ENCODE measurements around the gene TRPV4. TPM values are rescaled to one million over a fixed set of nuclear protein-coding genes. Genes with fewer than 3 reads are reported as not detected.

The TRPV4 gene
- total and polyA plus RNA-seq, 2 donors (not counting 3 experiments of a cell fraction or from before 2014, with no cell fraction given) = 8.8 to 22.3 TPM

DNA sequence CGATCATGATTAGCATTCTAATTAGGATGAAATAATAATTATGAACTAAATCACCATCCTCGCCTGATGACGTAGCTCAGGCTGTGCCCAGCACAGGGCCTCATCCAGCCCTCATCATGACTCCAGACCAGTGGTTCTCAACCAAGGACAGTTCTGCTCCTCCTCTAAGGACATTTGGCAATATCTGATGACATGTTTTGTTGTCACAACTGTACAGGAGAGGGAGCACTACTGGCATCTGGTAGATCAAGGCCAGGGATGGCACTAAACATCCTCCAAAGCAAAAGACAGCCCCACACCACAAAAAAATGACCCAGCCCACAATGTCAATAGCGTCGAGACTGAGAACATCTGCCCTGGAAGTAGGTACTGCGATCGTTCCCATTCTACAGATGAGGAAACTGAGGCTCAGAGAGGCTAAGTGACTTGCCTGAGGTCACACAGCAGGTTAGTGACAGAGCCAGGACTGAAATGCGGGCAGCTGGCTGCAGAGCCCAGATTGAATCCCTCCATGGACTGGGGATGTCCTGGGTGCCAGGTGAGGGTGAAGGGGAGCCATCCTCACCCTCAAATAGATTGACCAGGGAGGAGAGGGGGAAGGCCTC is 15.5 kb downstream of the TRPV4 start:
- no peaks in the 10 kb centered on the region for H3K4me1 ChIP-seq (ENCODE audit: control insufficient read depth, extremely low read depth, insufficient read depth, low read length)
- no TSS peak for BruUV-seq (replicated peaks)
- no peaks in the 10 kb centered on the region for H3K9me3 ChIP-seq (replicated peaks; ENCODE audit: control insufficient read depth, insufficient read depth, low read length)
- H3K4me2 ChIP-seq (ENCODE audit: insufficient read depth, low read length) = no peak overlapping the region
- no peak overlapping the region for H3K27ac ChIP-seq (ENCODE audit: insufficient read depth, low read depth, low read length)
- ChIA-PET POLR2A (no interaction called here), CTCF (interaction anchor here (1.4 kb wide), 1 partner anchor 12 kb away, joined by 3 read pairs; no protein-coding TSS in a partner anchor)
- no peak overlapping the region for H3K9ac ChIP-seq (replicated peaks; ENCODE audit: extremely low read depth, insufficient read depth, low read length)
- H2AFZ ChIP-seq (ENCODE audit: low read depth, low read length) = no peak overlapping the region
- dilution Hi-C loops (cut with MboI; ENCODE audit: extremely low pct_ligation_motif_present, low sequenced_read_pairs) (no loop called here), intact Hi-C loops (cut with micrococcal nuclease) (no loop called here)
- TF ChIP-seq CTCF (IDR thresholded peaks at IDR 0.05; ENCODE audit: extremely low read depth in 1 of 2, insufficient read depth in 1 of 2, low read depth in 1 of 2, low read length in 2 of 2) (no peak), MYC (IDR thresholded peaks at IDR 0.05; ENCODE audit: low read depth, low read length) (no peak), GATA2 (IDR thresholded peaks at IDR 0.05; ENCODE audit: insufficient read depth, insufficient read length, low read depth, low read length) (no peak), POLR2A (IDR thresholded peaks at IDR 0.05; ENCODE audit: low read depth, low read length) (no peak), JUN (IDR thresholded peaks at IDR 0.05; ENCODE audit: borderline replicate concordance, insufficient read depth, insufficient read length, low read depth) (no peak), EZH2 (IDR thresholded peaks at IDR 0.05; ENCODE audit: borderline replicate concordance, low read depth, low read length, severe bottlenecking) (no peak), MAX (IDR thresholded peaks at IDR 0.05; ENCODE audit: insufficient read depth, insufficient read length) (no peak), FOS (IDR thresholded peaks at IDR 0.05; ENCODE audit: borderline replicate concordance, insufficient read depth, low read length) (no peak), POLR2AphosphoS5 (IDR thresholded peaks at IDR 0.05; ENCODE audit: insufficient read depth, low read depth, low read length) (no peak)
- no peaks in the 10 kb centered on the region for H3K79me2 ChIP-seq (ENCODE audit: control insufficient read depth, insufficient read depth, low read length)
- no peaks in the 10 kb centered on the region for H3K27me3 ChIP-seq (ENCODE audit: control insufficient read depth in 2 of 2, insufficient read depth in 2 of 2, low read length in 2 of 2)
- H3K36me3 ChIP-seq (ENCODE audit: control insufficient read depth in 2 of 2, extremely low read depth in 1 of 2, insufficient read depth in 2 of 2, low read length in 2 of 2) = peaks cover 0 to 5% of the 10 kb centered on the region in 2 experiments
- no peaks in the 10 kb centered on the region for H3K9me1 ChIP-seq (replicated peaks; ENCODE audit: control insufficient read depth, extremely low read depth, insufficient read depth, low read length)
- FAIRE-seq (no peak), DNase-seq (ENCODE audit: low read depth, low spot score) (no peak)
- H3K4me3 ChIP-seq (replicated peaks in 1 of 3; ENCODE audit: insufficient read depth in 1 of 3, low read depth in 1 of 3, low read length in 3 of 3) = no peak overlapping the region
- H4K20me1 ChIP-seq (replicated peaks; ENCODE audit: control insufficient read depth, extremely low read depth, insufficient read depth, low read length) = no peaks in the 10 kb centered on the region

Data from endothelial cell of umbilical vein (primary cell).